ENCODE results near the gene SIX5. TPM values are rescaled to one million over a fixed set of nuclear protein-coding genes. Genes with fewer than 3 reads are reported as not detected.

The SIX5 gene
- total RNA-seq, 1 donor from 2014 or later: 20.6 TPM

- Histone ChIP-seq H3K27me3 (no peaks in the 10 kb centered on the region), H3K4me1 (peaks cover 7% of the 10 kb centered on the region), H3K9me3 (no peaks in the 10 kb centered on the region), H3K4me3 (no peak overlapping the region), H3K36me3 (no peaks in the 10 kb centered on the region), H3K27ac (no peak overlapping the region)
- no peak for TF ChIP-seq POLR2AphosphoS5 (IDR thresholded peaks at IDR 0.05; ENCODE audit: insufficient read depth in 1 of 2, low read depth in 1 of 2)
- no peak for TF ChIP-seq POLR2A (IDR thresholded peaks at IDR 0.05)
- no peak for TF ChIP-seq CTCF (IDR thresholded peaks at IDR 0.05)
- DNase-seq (ENCODE audit: extremely low spot score in 2 of 2): no peak
- intact Hi-C loops (cut with DNase I): loop anchor here (10.0 kb wide), 2 partner anchors 75 to 205 kb away; partner anchors contain the start of gene IRF2BP1
These were observed 40.6 kb upstream of the SIX5 start for GRCh38 chr19:45809643-45810159.

- Histone ChIP-seq H3K4me3 (no peak overlapping the region), H3K27ac (no peak overlapping the region), H3K4me1 (peaks cover 7% of the 10 kb centered on the region), H3K27me3 (no peaks in the 10 kb centered on the region), H3K36me3 (no peaks in the 10 kb centered on the region), H3K9me3 (no peaks in the 10 kb centered on the region)
- no peak for TF ChIP-seq POLR2A (IDR thresholded peaks at IDR 0.05)
- no peak for TF ChIP-seq CTCF (IDR thresholded peaks at IDR 0.05)
- no peak for TF ChIP-seq POLR2AphosphoS5 (IDR thresholded peaks at IDR 0.05; ENCODE audit: insufficient read depth in 1 of 2, low read depth in 1 of 2)
- intact Hi-C loops (cut with DNase I): no loop called here
- no peak for DNase-seq (ENCODE audit: extremely low spot score in 2 of 2)
These were observed 36.7 kb upstream of the SIX5 start for GRCh38 chr19:45805719-45806118.

- H3K27ac ChIP-seq: no peak overlapping the region
These were observed 35.8 kb upstream of the SIX5 start for GRCh38 chr19:45804959-45805230.

GRCh38 chr19:45804140-45804958 is 35.3 kb upstream of the SIX5 start:
- TF ChIP-seq CTCF (IDR thresholded peaks at IDR 0.05) (no peak), POLR2AphosphoS5 (IDR thresholded peaks at IDR 0.05; ENCODE audit: insufficient read depth in 1 of 2, low read depth in 1 of 2) (no peak), POLR2A (IDR thresholded peaks at IDR 0.05) (no peak)
- H3K27me3 ChIP-seq: no peaks in the 10 kb centered on the region
- no peaks in the 10 kb centered on the region for H3K9me3 ChIP-seq
- H3K27ac ChIP-seq: no peak overlapping the region
- intact Hi-C loops (cut with DNase I): no loop called here
- DNase-seq (ENCODE audit: extremely low spot score in 2 of 2): no peak
- H3K36me3 ChIP-seq: no peaks in the 10 kb centered on the region
- H3K4me3 ChIP-seq: no peak overlapping the region
- peaks cover 11% of the 10 kb centered on the region for H3K4me1 ChIP-seq

More at GRCh38 chr19:45804959-45805230, 35.8 kb upstream of the SIX5 start:
- intact Hi-C loops (cut with DNase I): no loop called here
- Histone ChIP-seq H3K4me3 (no peak overlapping the region), H3K4me1 (peaks cover 11% of the 10 kb centered on the region), H3K9me3 (no peaks in the 10 kb centered on the region), H3K36me3 (no peaks in the 10 kb centered on the region), H3K27me3 (no peaks in the 10 kb centered on the region)
- DNase-seq (ENCODE audit: extremely low spot score in 2 of 2): no peak
- no peak for TF ChIP-seq CTCF (IDR thresholded peaks at IDR 0.05)
- no peak for TF ChIP-seq POLR2AphosphoS5 (IDR thresholded peaks at IDR 0.05; ENCODE audit: insufficient read depth in 1 of 2, low read depth in 1 of 2)
- no peak for TF ChIP-seq POLR2A (IDR thresholded peaks at IDR 0.05)

- Histone ChIP-seq H3K4me1 (peaks cover 19% of the 10 kb centered on the region), H3K4me3 (no peak overlapping the region), H3K9me3 (no peaks in the 10 kb centered on the region), H3K36me3 (no peaks in the 10 kb centered on the region), H3K27ac (no peak overlapping the region), H3K27me3 (no peaks in the 10 kb centered on the region)
- TF ChIP-seq POLR2AphosphoS5 (IDR thresholded peaks at IDR 0.05; ENCODE audit: insufficient read depth in 1 of 2, low read depth in 1 of 2) (no peak), POLR2A (IDR thresholded peaks at IDR 0.05) (no peak), CTCF (IDR thresholded peaks at IDR 0.05) (no peak)
- no peak for DNase-seq (ENCODE audit: extremely low spot score in 2 of 2)
- intact Hi-C loops (cut with DNase I): no loop called here
These were observed 32.6 kb upstream of the SIX5 start for GRCh38 chr19:45801603-45802175.
